SK-N-SH (cell line): ENCODE measurements around the gene CNTNAP5. TPM values are rescaled to one million over a fixed set of nuclear protein-coding genes. Genes with fewer than 3 reads are reported as not detected.

Experiments used
- CTCF ChIA-PET: fragments of 300-600, 350-600 bp; formaldehyde crosslinking; extraction: SDS; loops from one replicate; lab custom pipeline; 2021; lab: Yijun Ruan, JAX
- POLR2A ChIA-PET: fragments of 350-600 bp; sonication (Branson Sonifier 250); formaldehyde crosslinking; extraction: SDS; loops from one replicate; lab custom pipeline; 2020; ENCODE audit warnings: antibody characterized with exemption, inconsistent platforms; lab: Yijun Ruan, JAX
- DNase-seq: peaks from one replicate; pipeline ENCODE4 v3.0.0; 2012
- H2AFZ ChIP-seq: fragments of 200-600 bp; sonication (generic); 2 replicates; pipeline ENCODE4 v1.8.1; 2016; ENCODE audit warnings: antibody characterized with exemption, mild to moderate bottlenecking, low read depth
- H3F3A ChIP-seq: fragments of 200-600 bp; sonication (generic); replicated peaks from 2 replicates; pipeline ENCODE3; 2016; ENCODE audit warnings: antibody characterized with exemption, mild to moderate bottlenecking; ENCODE audit not compliant: insufficient read depth
- H3K27ac ChIP-seq, 2 experiments: fragments of 200-500 bp in 1 of 2; fragments of 200-600 bp in 1 of 2; sonication (Bioruptor generic) in 1 of 2; sonication (generic), shearing (Covaris generic) in 1 of 2; 2 replicates each; pipeline versions ENCODE4 v1.5.1 to v1.6.1; 2014 to 2016; ENCODE audit warnings: low read depth in 2 of 2, inconsistent platforms in 1 of 2, low read length in 1 of 2, mild to moderate bottlenecking in 1 of 2, mixed read lengths in 1 of 2
- H3K27me3 ChIP-seq: fragments of 200-600 bp; sonication (generic), shearing (Covaris generic); 2 replicates; pipeline ENCODE4 v1.6.1; 2016; ENCODE audit warnings: mixed run types; ENCODE audit not compliant: insufficient read depth
- H3K36me3 ChIP-seq, 2 experiments: fragments of 200-500 bp in 1 of 2; fragments of 200-600 bp in 1 of 2; sonication (Bioruptor generic) in 1 of 2; sonication (generic) in 1 of 2; replicated peaks in 1 of 2; 2 replicates each; pipeline versions ENCODE3 to v1.5.1; 2014 to 2016; ENCODE audit warnings: low read length in 1 of 2, mild to moderate bottlenecking in 1 of 2; ENCODE audit not compliant: insufficient read depth in 2 of 2, control insufficient read depth in 1 of 2
- H3K4me1 ChIP-seq, 2 experiments: fragments of 200-500 bp in 1 of 2; fragments of 200-600 bp in 1 of 2; sonication (Bioruptor generic) in 1 of 2; sonication (generic), shearing (Covaris generic) in 1 of 2; 2 replicates each; pipeline versions ENCODE4 v1.5.1 to v1.6.1; 2014 to 2016; ENCODE audit warnings: low read depth in 1 of 2, low read length in 1 of 2, mixed run types in 1 of 2; ENCODE audit not compliant: insufficient read depth in 2 of 2, control insufficient read depth in 1 of 2
- H3K4me2 ChIP-seq: fragments of 200-600 bp; sonication (generic), shearing (Covaris generic); 2 replicates; pipeline ENCODE4 v1.6.1; 2017; ENCODE audit warnings: mixed run types
- H3K4me3 ChIP-seq, 2 experiments: fragments of 200-500 bp in 1 of 2; fragments of 200-600 bp in 1 of 2; sonication (Bioruptor generic) in 1 of 2; sonication (generic), shearing (Covaris generic) in 1 of 2; 2 replicates each; pipeline versions ENCODE4 v1.5.1 to v1.8.1; 2014 to 2016; ENCODE audit warnings: low read depth in 2 of 2, inconsistent platforms in 1 of 2, low read length in 1 of 2, mild to moderate bottlenecking in 1 of 2, mixed read lengths in 1 of 2, moderate library complexity in 1 of 2
- H3K79me2 ChIP-seq: fragments of 200-600 bp; sonication (generic); 2 replicates; pipeline ENCODE4 v1.8.1; 2017; ENCODE audit warnings: mild to moderate bottlenecking; ENCODE audit not compliant: insufficient read depth
- H3K9ac ChIP-seq: fragments of 200-600 bp; sonication (generic); 2 replicates; pipeline ENCODE4 v1.6.1; 2017; ENCODE audit warnings: mixed run types
- H3K9me2 ChIP-seq: fragments of 200-600 bp; sonication (generic); 2 replicates; pipeline ENCODE4 v1.6.1; 2017; ENCODE audit warnings: mixed run types
- H3K9me3 ChIP-seq: fragments of 200-600 bp; sonication (generic); 2 replicates; pipeline ENCODE4 v1.6.1; 2017; ENCODE audit warnings: mixed run types, mild to moderate bottlenecking, moderate library complexity
- H4K20me1 ChIP-seq: fragments of 200-600 bp; sonication (generic); 2 replicates; pipeline ENCODE4 v1.6.1; 2017; ENCODE audit warnings: mild to moderate bottlenecking, mixed run types; ENCODE audit not compliant: insufficient read depth
- CHD2 ChIP-seq: fragments of 150-350 bp; IDR thresholded peaks from 2 replicates; pipeline ENCODE4 v1.6.1; 2018; ENCODE audit warnings: low read length; ENCODE audit not compliant: partially characterized antibody
- CTCF ChIP-seq: fragments of 200-600 bp; sonication (generic); IDR thresholded peaks from 2 replicates; pipeline ENCODE4 v1.6.1; 2017; ENCODE audit warnings: antibody characterized with exemption, mild to moderate bottlenecking, moderate library complexity
- ELF1 ChIP-seq: IDR thresholded peaks from 2 replicates; pipeline ENCODE4 v1.4.0; 2012
- EP300 ChIP-seq, 2 experiments: IDR thresholded peaks; 2 replicates each; pipeline versions ENCODE4 v1.4.0 to v1.6.1; 2012; ENCODE audit warnings: borderline replicate concordance in 1 of 2, low read depth in 1 of 2, low read length in 1 of 2
- FOSL2 ChIP-seq: IDR thresholded peaks from 2 replicates; pipeline ENCODE4 v1.4.0; 2012; ENCODE audit warnings: low read depth, mild to moderate bottlenecking, moderate library complexity, borderline replicate concordance
- FOXM1 ChIP-seq: IDR thresholded peaks from 2 replicates; pipeline ENCODE4 v1.4.0; 2012; ENCODE audit warnings: low read depth, mild to moderate bottlenecking
- GABPA ChIP-seq: IDR thresholded peaks from 2 replicates; pipeline ENCODE4 v1.4.0; 2012; ENCODE audit warnings: low read depth, mild to moderate bottlenecking
- MEF2A ChIP-seq: IDR thresholded peaks from 2 replicates; pipeline ENCODE4 v1.4.0; 2012; ENCODE audit warnings: low read depth, borderline replicate concordance
- POLR2AphosphoS5 ChIP-seq: IDR thresholded peaks from 2 replicates; pipeline ENCODE4 v1.6.1; 2012; ENCODE audit warnings: low read depth, low read length
- RAD21 ChIP-seq: IDR thresholded peaks from 2 replicates; pipeline ENCODE4 v1.6.1; 2012; ENCODE audit warnings: mild to moderate bottlenecking, low read length
- RCOR1 ChIP-seq: fragments of 150-350 bp; IDR thresholded peaks from 2 replicates; pipeline ENCODE4 v1.6.1; 2017; ENCODE audit warnings: antibody characterized with exemption, low read length
- RFX5 ChIP-seq: IDR thresholded peaks from 2 replicates; pipeline ENCODE4 v1.6.1; 2012; ENCODE audit warnings: mild to moderate bottlenecking, improper control_type of control experiment, low read length
- RXRA ChIP-seq: IDR thresholded peaks from 2 replicates; pipeline ENCODE4 v1.4.0; 2012; ENCODE audit warnings: low read depth, mild to moderate bottlenecking, borderline replicate concordance
- SIN3A ChIP-seq: IDR thresholded peaks from 2 replicates; pipeline ENCODE4 v1.6.1; 2012; ENCODE audit warnings: low read depth, mild to moderate bottlenecking, low read length, moderate library complexity, borderline replicate concordance
- SMC3 ChIP-seq: IDR thresholded peaks from 2 replicates; pipeline ENCODE4 v1.6.1; 2012; ENCODE audit warnings: low read depth, low read length, improper control_type of control experiment
- TAF1 ChIP-seq: IDR thresholded peaks from 2 replicates; pipeline ENCODE4 v1.6.1; 2012; ENCODE audit warnings: low read depth, mild to moderate bottlenecking, low read length, moderate library complexity, borderline replicate concordance
- TCF12 ChIP-seq: IDR thresholded peaks from 2 replicates; pipeline ENCODE4 v1.4.0; 2012
- ZBTB33 ChIP-seq: IDR thresholded peaks from 2 replicates; pipeline ENCODE4 v1.4.0; 2012; ENCODE audit warnings: low read depth, borderline replicate concordance
- WGBS: methylation state at CpG from one replicate; pipeline ENCODE4 v1.1.6; 2017; ENCODE audit warnings: low lambda C conversion rate; 5-methylcytosine and 5-hydroxymethylcytosine counted together
- polyA plus RNA-seq, 3 experiments: library from polyadenylated mRNA; depleted of rRNA; stranded (reverse); fragments of >200 nt; gene quantifications; 2 replicates each; pipeline ENCODE4 v1.2.3, GENCODE V29; 2012
- TF ChIP-seq, protein P1 (sequence below): IDR thresholded peaks from 2 replicates; pipeline ENCODE4; 2012
- TF ChIP-seq, protein P2 (sequence below): IDR thresholded peaks from 2 replicates; pipeline ENCODE4 v1.4.0; 2012; ENCODE audit warnings: low read depth, borderline replicate concordance

CNTNAP5 gene
- polyA plus RNA-seq, 1 of the 3 experiments (the other 2 are of a cell fraction) = 0.08 TPM

DNA sequence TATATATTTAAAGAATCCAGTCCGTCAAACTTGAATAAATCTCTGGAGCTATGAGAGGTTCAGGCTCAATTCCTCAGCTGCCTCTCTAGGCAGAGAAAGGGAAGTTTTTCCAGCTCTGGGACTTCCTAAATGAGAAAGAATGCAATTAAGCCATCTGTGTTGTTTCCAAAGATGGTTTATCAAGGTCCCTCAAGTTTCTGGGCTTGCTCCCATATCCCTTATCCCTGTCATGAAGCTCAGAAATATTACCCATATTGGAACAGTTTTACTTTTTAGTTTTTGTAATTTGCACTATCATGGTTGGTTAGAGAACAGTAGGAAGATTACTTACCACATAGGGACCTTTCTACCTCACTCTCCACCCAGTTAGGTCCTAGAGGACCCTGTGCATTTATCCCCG is 1.4 kb downstream of the CNTNAP5 start:
- TF ChIP-seq SMC3 = no peak
- no peak for TF ChIP-seq RXRA
- TF ChIP-seq FOXM1 = no peak
- no peak for TF ChIP-seq SIN3A
- TF ChIP-seq TAF1 = no peak
- TF ChIP-seq POLR2AphosphoS5 = no peak
- TF ChIP-seq, protein P1, sequence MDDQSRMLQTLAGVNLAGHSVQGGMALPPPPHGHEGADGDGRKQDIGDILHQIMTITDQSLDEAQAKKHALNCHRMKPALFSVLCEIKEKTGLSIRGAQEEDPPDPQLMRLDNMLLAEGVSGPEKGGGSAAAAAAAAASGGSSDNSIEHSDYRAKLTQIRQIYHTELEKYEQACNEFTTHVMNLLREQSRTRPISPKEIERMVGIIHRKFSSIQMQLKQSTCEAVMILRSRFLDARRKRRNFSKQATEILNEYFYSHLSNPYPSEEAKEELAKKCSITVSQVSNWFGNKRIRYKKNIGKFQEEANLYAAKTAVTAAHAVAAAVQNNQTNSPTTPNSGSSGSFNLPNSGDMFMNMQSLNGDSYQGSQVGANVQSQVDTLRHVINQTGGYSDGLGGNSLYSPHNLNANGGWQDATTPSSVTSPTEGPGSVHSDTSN = no peak
- TF ChIP-seq CTCF = no peak
- no peak for TF ChIP-seq CHD2
- no peak for TF ChIP-seq ZBTB33
- TF ChIP-seq MEF2A = no peak
- no peak for TF ChIP-seq RCOR1
- TF ChIP-seq ELF1 = no peak
- TF ChIP-seq RFX5 = no peak
- no peak for TF ChIP-seq EP300 (IDR thresholded peaks at IDR 0.05; ENCODE audit: borderline replicate concordance in 1 of 2, low read depth in 1 of 2, low read length in 1 of 2)
- TF ChIP-seq, protein P2, sequence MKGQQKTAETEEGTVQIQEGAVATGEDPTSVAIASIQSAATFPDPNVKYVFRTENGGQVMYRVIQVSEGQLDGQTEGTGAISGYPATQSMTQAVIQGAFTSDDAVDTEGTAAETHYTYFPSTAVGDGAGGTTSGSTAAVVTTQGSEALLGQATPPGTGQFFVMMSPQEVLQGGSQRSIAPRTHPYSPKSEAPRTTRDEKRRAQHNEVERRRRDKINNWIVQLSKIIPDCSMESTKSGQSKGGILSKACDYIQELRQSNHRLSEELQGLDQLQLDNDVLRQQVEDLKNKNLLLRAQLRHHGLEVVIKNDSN = no peak
- TF ChIP-seq GABPA = no peak
- no peak for TF ChIP-seq RAD21
- no peak for TF ChIP-seq TCF12
- no peak for TF ChIP-seq FOSL2
- Histone ChIP-seq H3K4me2 (no peak overlapping the region), H3K36me3 (no peaks in the 10 kb centered on the region), H3K27ac (no peak overlapping the region), H3K9me2 (no peaks in the 10 kb centered on the region), H3K27me3 (no peaks in the 10 kb centered on the region), H4K20me1 (no peaks in the 10 kb centered on the region), H3K4me1 (peaks cover 0 to 11% of the 10 kb centered on the region in 2 experiments; a peak in 2 of 4 replicates), H3F3A (no peaks in the 10 kb centered on the region), H2AFZ (no peak overlapping the region), H3K9me3 (no peaks in the 10 kb centered on the region), H3K79me2 (no peaks in the 10 kb centered on the region), H3K4me3 (peak overlapping the region in 1 of 2 experiments; percentile 47; a peak in 2 of 4 replicates), H3K9ac (no peak overlapping the region)
- WGBS = 42% methylated on average over 2 of the region's 2 CpGs
- ChIA-PET CTCF (interaction anchor here (0.8 to 2.5 kb wide), 14 partner anchors 8 to 981 kb away, joined by 3 to 13 read pairs (median 3); no protein-coding TSS in a partner anchor), POLR2A (interaction anchor here (0.6 kb wide), 1 partner anchor 1038 kb away, joined by 3 read pairs; no protein-coding TSS in a partner anchor)
- DNase-seq = peak; percentile 11
